GM12801 (cell line): ENCODE measurements around the gene EPOP.

Experiments
- TF ChIP-seq, protein P1 (sequence below): IDR thresholded peaks from one replicate; pipeline ENCODE4 v1.5.1; 2011; ENCODE audit warnings: control low read depth; ENCODE audit not compliant: insufficient read length; ENCODE audit errors: extremely low read depth

EPOP gene

GRCh38 chr17:38716368-38717005, 41.7 kb upstream of the EPOP start:
- TF ChIP-seq, protein P1, sequence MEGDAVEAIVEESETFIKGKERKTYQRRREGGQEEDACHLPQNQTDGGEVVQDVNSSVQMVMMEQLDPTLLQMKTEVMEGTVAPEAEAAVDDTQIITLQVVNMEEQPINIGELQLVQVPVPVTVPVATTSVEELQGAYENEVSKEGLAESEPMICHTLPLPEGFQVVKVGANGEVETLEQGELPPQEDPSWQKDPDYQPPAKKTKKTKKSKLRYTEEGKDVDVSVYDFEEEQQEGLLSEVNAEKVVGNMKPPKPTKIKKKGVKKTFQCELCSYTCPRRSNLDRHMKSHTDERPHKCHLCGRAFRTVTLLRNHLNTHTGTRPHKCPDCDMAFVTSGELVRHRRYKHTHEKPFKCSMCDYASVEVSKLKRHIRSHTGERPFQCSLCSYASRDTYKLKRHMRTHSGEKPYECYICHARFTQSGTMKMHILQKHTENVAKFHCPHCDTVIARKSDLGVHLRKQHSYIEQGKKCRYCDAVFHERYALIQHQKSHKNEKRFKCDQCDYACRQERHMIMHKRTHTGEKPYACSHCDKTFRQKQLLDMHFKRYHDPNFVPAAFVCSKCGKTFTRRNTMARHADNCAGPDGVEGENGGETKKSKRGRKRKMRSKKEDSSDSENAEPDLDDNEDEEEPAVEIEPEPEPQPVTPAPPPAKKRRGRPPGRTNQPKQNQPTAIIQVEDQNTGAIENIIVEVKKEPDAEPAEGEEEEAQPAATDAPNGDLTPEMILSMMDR: no peak

DNA sequence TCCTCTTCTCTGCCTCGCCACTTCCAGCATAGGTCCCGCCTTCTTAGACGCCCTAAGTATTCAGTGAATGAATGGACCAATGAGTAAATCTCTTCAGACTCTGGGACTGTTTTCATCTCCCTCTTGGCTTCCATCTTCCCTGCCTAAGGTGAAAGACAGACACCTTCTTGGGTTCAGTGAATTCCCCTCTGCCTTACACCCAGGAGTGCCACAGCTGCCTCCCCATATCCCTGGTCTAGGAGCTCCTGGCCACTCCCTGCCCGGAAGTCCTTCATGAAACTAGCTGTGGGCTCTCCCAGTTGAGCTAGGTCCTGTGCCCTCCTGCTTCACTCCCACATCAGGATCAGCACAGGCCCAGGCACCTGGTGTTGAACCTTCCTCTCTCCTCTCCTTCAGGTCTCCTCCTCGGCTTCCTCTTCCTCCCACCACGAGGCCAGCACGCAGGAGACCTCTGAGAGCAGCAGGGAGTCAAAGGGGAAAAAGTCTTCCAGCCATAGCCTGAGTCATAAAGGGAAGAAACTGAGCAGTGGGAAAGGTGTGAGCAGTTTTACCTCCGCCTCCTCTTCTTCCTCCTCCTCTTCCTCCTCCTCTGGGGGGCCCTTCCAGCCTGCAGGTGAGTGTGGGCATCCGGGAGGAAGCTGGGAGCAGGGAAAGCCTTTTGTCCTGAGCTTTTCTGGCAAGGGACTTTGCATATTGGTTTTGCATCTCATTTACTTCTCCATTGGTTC, 40.6 kb upstream of the EPOP start:
- TF ChIP-seq, protein P1: no peak

DNA sequence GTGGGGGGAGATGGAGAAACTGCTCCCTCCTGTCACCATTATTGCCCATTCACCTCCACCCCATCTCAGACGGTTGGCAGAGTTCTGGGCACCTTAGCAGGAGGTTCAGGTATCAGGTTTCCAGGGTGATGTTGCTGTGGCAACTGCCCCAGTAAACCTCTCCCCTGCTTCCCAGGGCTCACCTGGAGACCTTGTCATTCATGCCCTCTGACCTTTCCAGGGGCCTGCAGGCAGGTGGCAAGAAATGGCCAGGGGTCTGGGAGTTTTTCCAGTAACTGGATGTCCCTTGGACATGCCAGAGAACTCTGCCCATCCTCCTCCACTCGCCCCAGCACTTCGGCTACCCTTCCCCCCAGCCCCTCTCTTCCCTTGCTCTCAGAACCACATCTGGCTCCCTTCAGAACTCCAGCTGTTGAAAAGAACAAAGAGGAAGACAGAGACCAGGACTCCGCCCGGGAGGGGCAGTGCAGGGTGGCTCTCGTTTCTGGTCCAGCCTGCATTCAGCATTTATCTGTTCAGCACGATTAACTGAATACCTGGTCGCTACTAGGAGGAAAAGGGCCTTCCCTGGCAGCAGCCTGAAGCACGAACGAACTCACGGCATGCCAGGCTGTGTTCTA, 38.8 kb upstream of the EPOP start:
- TF ChIP-seq, protein P1: no peak

- TF ChIP-seq, protein P1: no peak
These were observed 37.8 kb upstream of the EPOP start for GRCh38 chr17:38712593-38712992.

GRCh38 chr17:38711792-38712571, 37.2 kb upstream of the EPOP start:
- TF ChIP-seq, protein P1: no peak

DNA sequence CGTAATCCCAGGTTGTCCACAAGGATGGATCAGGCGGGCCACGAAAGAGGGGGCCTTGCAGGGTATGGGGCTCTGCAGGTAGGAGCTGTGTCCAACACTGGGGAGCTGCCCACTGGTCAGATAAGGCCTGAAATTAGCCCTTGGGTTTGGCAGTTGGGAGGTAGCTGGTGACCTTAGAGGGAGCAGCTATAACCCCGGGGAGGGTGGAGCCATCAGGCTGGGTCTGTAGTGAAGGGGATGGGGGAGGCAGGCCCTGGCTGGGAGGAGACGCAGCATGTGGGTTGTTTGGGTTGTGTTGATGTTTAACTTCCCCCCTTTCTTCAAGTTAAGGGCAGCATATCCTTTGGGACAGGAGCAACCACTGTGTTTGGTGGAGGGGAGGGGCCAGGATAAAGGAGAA, 36.2 kb upstream of the EPOP start:
- TF ChIP-seq, protein P1: no peak

DNA sequence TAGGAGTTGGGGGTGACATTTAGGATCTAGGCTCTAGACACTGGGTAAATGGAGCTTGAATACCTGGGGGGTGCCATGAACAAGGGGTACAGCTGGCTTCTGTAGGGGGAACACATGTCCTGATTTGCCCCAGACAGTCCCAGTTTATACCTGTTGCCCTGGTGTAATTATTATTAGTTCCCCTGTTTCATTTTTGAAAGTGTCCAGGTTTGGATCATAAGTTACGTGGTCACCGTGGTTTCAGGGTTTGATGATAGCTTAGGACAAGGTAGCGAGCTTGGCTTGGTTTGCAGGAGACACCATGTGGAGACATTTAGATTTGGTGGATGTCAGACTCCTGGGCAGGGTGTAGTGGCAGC, 35.8 kb upstream of the EPOP start:
- TF ChIP-seq, protein P1: no peak
